GM19395 (cell line): Measurements from ENCODE around the gene EIF3F.

Source experiments
- ATAC-seq: cut with Tn5 transposase; IDR thresholded peaks from one replicate; pipeline ENCODE4 v1.9.1; 2021; ENCODE audit warnings: mild to moderate bottlenecking, moderate library complexity; ENCODE audit not compliant: unreplicated experiment

The EIF3F gene

GRCh38 chr11:8036002-8036802 lies 49.1 kb downstream of the EIF3F start:
- ATAC-seq = no peak

GRCh38 chr11:8036986-8037385 lies 49.8 kb downstream of the EIF3F start:
- no peak for ATAC-seq

GRCh38 chr11:8038393-8038792 lies 51.3 kb downstream of the EIF3F start:
- ATAC-seq = no peak

DNA sequence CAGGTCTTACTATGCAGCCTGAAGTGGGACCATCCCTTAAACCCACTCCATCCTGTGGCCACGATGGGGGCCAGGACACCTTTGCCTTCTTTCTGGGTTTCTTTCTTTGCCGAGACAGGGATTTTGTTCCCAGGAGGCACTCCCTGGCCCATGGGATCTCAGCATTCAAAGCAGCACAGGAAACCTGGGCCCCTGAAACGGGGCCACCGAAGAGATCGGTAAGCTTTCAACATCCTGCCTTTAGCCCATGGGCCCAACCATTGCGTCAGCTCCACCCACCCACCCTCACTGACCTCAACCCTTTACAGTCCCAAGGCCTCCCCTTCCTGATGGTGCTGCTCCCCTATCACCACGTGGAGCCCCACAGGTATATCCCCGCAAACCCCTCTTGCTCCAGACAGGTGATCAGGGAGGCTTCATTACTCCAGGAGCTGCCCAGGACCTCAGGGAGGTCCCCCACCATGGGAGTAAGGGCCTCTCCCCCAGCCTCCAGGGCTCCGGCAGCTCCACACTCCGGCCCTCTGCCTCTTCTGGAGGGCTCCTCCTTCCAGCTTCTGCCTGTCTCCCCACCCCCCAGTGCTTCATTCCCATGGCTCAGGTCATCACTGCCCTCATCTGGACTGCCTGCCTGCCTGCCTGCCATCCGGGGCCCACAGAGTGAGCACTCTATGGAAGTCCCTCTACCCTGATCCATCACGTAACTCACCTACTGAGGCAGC lies 51.8 kb downstream of the EIF3F start:
- no peak for ATAC-seq

GRCh38 chr11:8039530-8040260 lies 52.6 kb downstream of the EIF3F start:
- no peak for ATAC-seq

DNA sequence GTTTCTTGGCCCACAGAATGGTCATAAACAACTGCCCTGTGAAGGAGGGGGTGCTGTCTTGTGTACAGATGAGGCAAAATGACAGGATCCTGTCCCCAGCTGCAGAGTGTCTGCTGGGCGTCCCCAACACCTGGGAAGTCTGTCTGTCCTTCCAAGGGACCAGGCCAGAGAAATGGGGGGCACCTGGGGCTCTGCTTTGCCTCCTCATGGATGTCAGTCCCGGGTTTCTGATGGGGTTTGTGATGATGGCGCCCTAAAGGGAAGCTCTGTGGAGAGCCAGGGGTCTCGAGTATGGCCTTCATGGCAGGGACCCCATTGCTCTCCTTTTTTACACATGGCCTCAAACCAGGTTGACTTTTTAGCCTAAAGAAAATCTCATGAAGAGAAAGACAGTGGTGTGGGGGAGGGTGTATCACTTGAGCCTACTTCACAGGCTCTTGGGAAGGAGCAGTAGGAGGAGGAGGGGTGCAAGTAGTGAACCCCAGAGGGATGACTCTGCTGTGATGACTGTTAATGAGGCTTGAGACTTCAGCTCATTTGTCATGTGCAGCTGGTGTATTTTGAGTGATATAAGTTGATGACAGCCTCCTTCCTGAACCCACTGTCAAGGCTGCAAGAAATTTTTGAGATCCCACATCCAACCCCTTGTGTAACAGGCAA lies 53.3 kb downstream of the EIF3F start:
- no peak for ATAC-seq

- no peak for ATAC-seq
Observed at GRCh38 chr11:8040921-8041285, 53.8 kb downstream of the EIF3F start.

- no peak for ATAC-seq
Observed at GRCh38 chr11:8041576-8041975, 54.4 kb downstream of the EIF3F start.

GRCh38 chr11:8043756-8044155 lies 56.6 kb downstream of the EIF3F start:
- ATAC-seq = no peak

GRCh38 chr11:8045839-8046238 lies 58.7 kb downstream of the EIF3F start:
- ATAC-seq = no peak

GRCh38 chr11:8047382-8047781 lies 60.2 kb downstream of the EIF3F start:
- no peak for ATAC-seq

DNA sequence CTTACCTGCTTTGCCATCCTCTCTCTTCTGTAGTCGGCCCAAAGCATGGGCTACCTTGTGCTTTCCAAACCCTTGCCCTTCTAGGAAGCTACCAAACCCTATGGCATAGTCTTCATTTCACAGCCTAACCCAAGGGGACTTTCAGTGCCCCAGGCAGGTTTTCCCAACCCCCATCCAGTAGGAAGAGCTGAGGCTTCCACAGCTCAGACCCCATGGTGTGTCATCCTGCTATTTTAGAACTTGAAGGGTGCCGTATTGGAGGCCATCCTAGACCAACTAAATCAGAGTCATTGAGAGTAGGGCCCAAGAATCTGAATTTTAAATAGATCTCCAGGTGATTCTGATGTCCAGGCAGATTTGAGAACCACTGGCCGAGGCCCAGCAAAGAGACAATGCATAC lies 61.9 kb downstream of the EIF3F start:
- ATAC-seq = no peak
